Panc1 (cell line): ENCODE measurements around the gene NECTIN1. TPM values are rescaled to one million over a fixed set of nuclear protein-coding genes. Genes with fewer than 3 reads are reported as not detected.

Experiments
- ATAC-seq: fragments of 200-7000 bp; cut with Tn5 transposase; 2 replicates; pipeline ENCODE4 v1.9.1; 2020; ENCODE audit warnings: mild to moderate bottlenecking, moderate library complexity
- BruUV-seq: library from RNA; stranded (reverse); fragments of 400-500 nt; replicated peaks from 2 replicates; lab custom pipeline; 2021; lab: Mats Ljungman, UMichigan
- CTCF ChIA-PET: fragments of 300-600 bp; sonication (Branson Sonifier 250); formaldehyde crosslinking; loops from one replicate; lab custom pipeline; 2022; ENCODE audit warnings: antibody characterized with exemption; lab: Charles Lee
- POLR2A ChIA-PET: fragments of 300-600 bp; sonication (Branson Sonifier 250); formaldehyde crosslinking; loops from one replicate; lab custom pipeline; 2022; ENCODE audit warnings: antibody characterized with exemption; lab: Charles Lee
- DNase-seq: peaks from one replicate; pipeline ENCODE4 v3.0.0-alpha.2; 2010; ENCODE audit warnings: low read depth, low spot score
- H3K27ac ChIP-seq: 2 replicates; pipeline ENCODE4 v1.5.1; 2011; ENCODE audit warnings: mild to moderate bottlenecking, low read length, inconsistent platforms
- H3K27me3 ChIP-seq: fragments of 200-500 bp; sonication (Bioruptor generic); 2 replicates; pipeline ENCODE4 v1.6.0; 2014; ENCODE audit warnings: low read length, inconsistent platforms; ENCODE audit not compliant: control insufficient read depth, insufficient read depth
- H3K36me3 ChIP-seq: fragments of 200-500 bp; sonication (Bioruptor generic); 2 replicates; pipeline ENCODE4 v1.5.1; 2014; ENCODE audit warnings: inconsistent platforms, mild to moderate bottlenecking, low read length, moderate library complexity; ENCODE audit not compliant: control insufficient read depth, insufficient read depth
- H3K4me1 ChIP-seq: 2 replicates; pipeline ENCODE4 v1.5.1; 2011; ENCODE audit warnings: inconsistent platforms, mild to moderate bottlenecking, low read length, moderate library complexity; ENCODE audit not compliant: control insufficient read depth, insufficient read depth
- H3K4me3 ChIP-seq, 2 experiments: 2 replicates each; pipeline ENCODE4 v1.5.1; 2011 to 2012; ENCODE audit warnings: low read depth in 2 of 2, low read length in 2 of 2, mild to moderate bottlenecking in 2 of 2, inconsistent platforms in 1 of 2, moderate library complexity in 1 of 2
- H3K9me3 ChIP-seq: fragments of 200-500 bp; sonication (Bioruptor generic); 2 replicates; pipeline ENCODE4 v1.5.1; 2014; ENCODE audit warnings: low read depth, mild to moderate bottlenecking, inconsistent platforms, low read length, moderate library complexity; ENCODE audit not compliant: control insufficient read depth, insufficient read depth
- POLR2AphosphoS5 ChIP-seq: IDR thresholded peaks from 2 replicates; pipeline ENCODE4 v1.6.1; 2012; ENCODE audit warnings: mild to moderate bottlenecking, low read depth, low read length, moderate library complexity
- SIN3A ChIP-seq: IDR thresholded peaks from 2 replicates; pipeline ENCODE4 v1.6.1; 2012; ENCODE audit warnings: low read depth, mild to moderate bottlenecking, low read length, moderate library complexity, borderline replicate concordance; ENCODE audit not compliant: insufficient read depth
- TCF7L2 ChIP-seq: IDR thresholded peaks from 2 replicates; pipeline ENCODE4 v1.6.1; 2011; ENCODE audit warnings: mild to moderate bottlenecking, low read depth, low read length, inconsistent platforms
- in situ Hi-C: cut with HindIII; loops from 2 replicates; pipeline ENCODE4 v1.10.0; 2016; ENCODE audit warnings: low sequenced_read_pairs, low pct_unique_long_range_greater_than_20kb
- intact Hi-C: fragments of 100-400 bp; cut with micrococcal nuclease; formaldehyde crosslinking; loops from one replicate; pipeline ENCODE4 v1.10.0; 2022; ENCODE audit not compliant: unreplicated experiment
- total RNA-seq: library from RNA; stranded (reverse); gene quantifications from one replicate; pipeline ENCODE4 v1.2.1, GENCODE V29; 2021; ENCODE audit not compliant: unreplicated experiment
- TF ChIP-seq, protein P1 (sequence below): fragments of 450-650 bp; IDR thresholded peaks from 2 replicates; pipeline ENCODE4 v1.5.1; 2017; ENCODE audit warnings: mild to moderate bottlenecking
- TF ChIP-seq, protein P2 (sequence below), 2 experiments: IDR thresholded peaks; 2 replicates each; pipeline ENCODE4 v1.6.1; 2011 to 2012; ENCODE audit warnings: low read depth in 2 of 2, control low read depth in 1 of 2, low read length in 1 of 2, mild to moderate bottlenecking in 1 of 2, moderate library complexity in 1 of 2; ENCODE audit not compliant: insufficient read depth in 1 of 2

NECTIN1 gene
- total RNA-seq, 1 experiment from 2014 or later, result 14.6 TPM

DNA sequence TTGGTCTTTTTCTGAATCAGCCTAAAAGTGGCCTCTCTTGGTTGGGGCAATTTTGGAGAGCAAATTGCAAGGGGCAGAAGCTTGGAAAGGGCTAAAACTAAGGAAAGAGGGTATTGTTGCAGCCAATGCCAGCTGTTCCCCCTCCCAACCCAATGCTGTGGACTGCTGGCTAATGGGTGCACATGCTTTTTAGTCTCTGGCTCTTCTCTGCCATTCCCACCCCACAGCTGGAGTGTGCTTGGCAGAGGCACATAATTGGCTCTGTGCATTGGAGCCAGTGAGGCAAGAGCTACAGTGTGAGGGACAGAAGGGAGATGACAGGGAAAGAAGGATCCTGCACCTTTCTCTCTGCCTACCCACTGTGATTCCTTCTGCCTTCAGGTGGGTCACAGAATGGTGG is 140.0 kb downstream of the NECTIN1 start:
- ChIA-PET POLR2A (interaction anchor here (0.6 kb wide), 1 partner anchor 669 kb away, joined by 6 read pairs; no protein-coding TSS in a partner anchor), CTCF (interaction anchor here (0.6 to 0.7 kb wide), 2 partner anchors 106 to 182 kb away, joined by 12 to 13 read pairs; no protein-coding TSS in a partner anchor)
- no TSS peak for BruUV-seq
- Histone ChIP-seq H3K4me3 (no peak overlapping the region), H3K27me3 (peaks cover 10% of the 10 kb centered on the region), H3K27ac (no peak overlapping the region), H3K4me1 (peaks cover 7% of the 10 kb centered on the region; the same call in 1 of the 2 replicates), H3K9me3 (no peaks in the 10 kb centered on the region), H3K36me3 (no peaks in the 10 kb centered on the region)
- intact Hi-C loops, result no loop called here
- DNase-seq, result no peak
- TF ChIP-seq, protein P1, sequence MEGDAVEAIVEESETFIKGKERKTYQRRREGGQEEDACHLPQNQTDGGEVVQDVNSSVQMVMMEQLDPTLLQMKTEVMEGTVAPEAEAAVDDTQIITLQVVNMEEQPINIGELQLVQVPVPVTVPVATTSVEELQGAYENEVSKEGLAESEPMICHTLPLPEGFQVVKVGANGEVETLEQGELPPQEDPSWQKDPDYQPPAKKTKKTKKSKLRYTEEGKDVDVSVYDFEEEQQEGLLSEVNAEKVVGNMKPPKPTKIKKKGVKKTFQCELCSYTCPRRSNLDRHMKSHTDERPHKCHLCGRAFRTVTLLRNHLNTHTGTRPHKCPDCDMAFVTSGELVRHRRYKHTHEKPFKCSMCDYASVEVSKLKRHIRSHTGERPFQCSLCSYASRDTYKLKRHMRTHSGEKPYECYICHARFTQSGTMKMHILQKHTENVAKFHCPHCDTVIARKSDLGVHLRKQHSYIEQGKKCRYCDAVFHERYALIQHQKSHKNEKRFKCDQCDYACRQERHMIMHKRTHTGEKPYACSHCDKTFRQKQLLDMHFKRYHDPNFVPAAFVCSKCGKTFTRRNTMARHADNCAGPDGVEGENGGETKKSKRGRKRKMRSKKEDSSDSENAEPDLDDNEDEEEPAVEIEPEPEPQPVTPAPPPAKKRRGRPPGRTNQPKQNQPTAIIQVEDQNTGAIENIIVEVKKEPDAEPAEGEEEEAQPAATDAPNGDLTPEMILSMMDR, result no peak
- TF ChIP-seq TCF7L2, result no peak
- TF ChIP-seq, protein P2, sequence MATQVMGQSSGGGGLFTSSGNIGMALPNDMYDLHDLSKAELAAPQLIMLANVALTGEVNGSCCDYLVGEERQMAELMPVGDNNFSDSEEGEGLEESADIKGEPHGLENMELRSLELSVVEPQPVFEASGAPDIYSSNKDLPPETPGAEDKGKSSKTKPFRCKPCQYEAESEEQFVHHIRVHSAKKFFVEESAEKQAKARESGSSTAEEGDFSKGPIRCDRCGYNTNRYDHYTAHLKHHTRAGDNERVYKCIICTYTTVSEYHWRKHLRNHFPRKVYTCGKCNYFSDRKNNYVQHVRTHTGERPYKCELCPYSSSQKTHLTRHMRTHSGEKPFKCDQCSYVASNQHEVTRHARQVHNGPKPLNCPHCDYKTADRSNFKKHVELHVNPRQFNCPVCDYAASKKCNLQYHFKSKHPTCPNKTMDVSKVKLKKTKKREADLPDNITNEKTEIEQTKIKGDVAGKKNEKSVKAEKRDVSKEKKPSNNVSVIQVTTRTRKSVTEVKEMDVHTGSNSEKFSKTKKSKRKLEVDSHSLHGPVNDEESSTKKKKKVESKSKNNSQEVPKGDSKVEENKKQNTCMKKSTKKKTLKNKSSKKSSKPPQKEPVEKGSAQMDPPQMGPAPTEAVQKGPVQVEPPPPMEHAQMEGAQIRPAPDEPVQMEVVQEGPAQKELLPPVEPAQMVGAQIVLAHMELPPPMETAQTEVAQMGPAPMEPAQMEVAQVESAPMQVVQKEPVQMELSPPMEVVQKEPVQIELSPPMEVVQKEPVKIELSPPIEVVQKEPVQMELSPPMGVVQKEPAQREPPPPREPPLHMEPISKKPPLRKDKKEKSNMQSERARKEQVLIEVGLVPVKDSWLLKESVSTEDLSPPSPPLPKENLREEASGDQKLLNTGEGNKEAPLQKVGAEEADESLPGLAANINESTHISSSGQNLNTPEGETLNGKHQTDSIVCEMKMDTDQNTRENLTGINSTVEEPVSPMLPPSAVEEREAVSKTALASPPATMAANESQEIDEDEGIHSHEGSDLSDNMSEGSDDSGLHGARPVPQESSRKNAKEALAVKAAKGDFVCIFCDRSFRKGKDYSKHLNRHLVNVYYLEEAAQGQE (IDR thresholded peaks at IDR 0.05; ENCODE audit: insufficient read depth in 1 of 2, low read depth in 2 of 2, low read length in 1 of 2), result no peak
- no peak for TF ChIP-seq SIN3A
- TF ChIP-seq POLR2AphosphoS5, result no peak
- in situ Hi-C loops, result no loop called here
- ATAC-seq, result no peak
